Fibroblast of the aortic adventitia (primary cell): ENCODE results near the gene NHERF2. TPM values are rescaled to one million over a fixed set of nuclear protein-coding genes. Genes with fewer than 3 reads are reported as not detected.
A peak's percentile ranks its signal among the peaks of the same experiment; 100 is the strongest.
"Not testable (repeated sequence)": the region's sequence is repeated elsewhere in the genome, so short reads cannot be mapped to it uniquely, and the experiment has no call there.

ENCODE experiments used
- DNase-seq: peaks from one replicate; pipeline ENCODE4 v3.0.0-alpha.2; 2010; ENCODE audit warnings: low read depth
- H3K4me3 ChIP-seq: 2 replicates; pipeline ENCODE4 v1.5.1; 2011; ENCODE audit warnings: low read depth, mild to moderate bottlenecking, control low read depth, low read length, moderate library complexity
- total RNA-seq: library from RNA; depleted of rRNA; stranded (reverse); fragments of >200 nt; gene quantifications from 2 replicates; pipeline ENCODE4 v1.2.3, GENCODE V29; 2012; ENCODE audit warnings: low replicate concordance
- TF ChIP-seq, protein P1 (sequence below): IDR thresholded peaks from 2 replicates; pipeline ENCODE4 v1.5.1; 2011; ENCODE audit warnings: mild to moderate bottlenecking, low read length, control low read depth, inconsistent platforms; ENCODE audit not compliant: insufficient read depth

Gene NHERF2
- total RNA-seq, 1 donor, result 26.3 TPM

DNA sequence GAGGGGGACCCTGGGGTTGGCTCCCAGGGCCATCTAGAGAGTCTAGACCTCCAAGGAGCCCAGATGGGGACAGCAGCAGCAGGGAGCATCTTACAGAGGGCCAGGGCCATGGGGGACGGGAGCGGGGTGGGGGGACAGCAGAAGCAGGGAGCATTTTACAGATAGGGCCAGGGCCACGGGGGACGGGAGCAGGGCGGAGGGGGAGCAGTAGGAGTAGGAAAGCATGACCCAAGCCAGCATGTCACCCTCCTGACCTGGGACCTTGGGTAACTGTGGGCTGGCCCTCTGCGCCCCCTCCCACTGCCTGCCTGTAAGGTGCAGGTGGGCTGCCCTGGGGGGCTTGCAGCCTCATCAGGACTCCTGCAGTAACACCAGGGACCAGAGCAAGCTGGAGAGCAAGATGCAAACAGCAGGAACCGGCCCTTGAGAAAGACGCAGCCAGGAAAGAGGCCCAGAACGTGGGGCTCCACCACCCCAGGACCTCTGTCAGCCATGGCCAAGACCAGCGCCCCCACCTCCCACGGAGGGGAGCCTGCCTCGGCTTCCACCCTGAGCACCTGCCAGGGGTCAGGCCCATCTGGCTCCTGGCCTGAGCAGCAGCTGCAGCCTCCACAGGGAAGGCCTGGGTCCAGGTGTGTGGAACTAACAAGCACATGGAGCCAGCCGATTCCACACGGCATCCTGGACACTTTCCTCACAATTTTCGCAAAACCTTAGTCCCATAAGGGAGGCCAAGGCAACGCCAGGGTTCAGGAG lies 19.4 kb upstream of the NHERF2 start:
- TF ChIP-seq, protein P1, sequence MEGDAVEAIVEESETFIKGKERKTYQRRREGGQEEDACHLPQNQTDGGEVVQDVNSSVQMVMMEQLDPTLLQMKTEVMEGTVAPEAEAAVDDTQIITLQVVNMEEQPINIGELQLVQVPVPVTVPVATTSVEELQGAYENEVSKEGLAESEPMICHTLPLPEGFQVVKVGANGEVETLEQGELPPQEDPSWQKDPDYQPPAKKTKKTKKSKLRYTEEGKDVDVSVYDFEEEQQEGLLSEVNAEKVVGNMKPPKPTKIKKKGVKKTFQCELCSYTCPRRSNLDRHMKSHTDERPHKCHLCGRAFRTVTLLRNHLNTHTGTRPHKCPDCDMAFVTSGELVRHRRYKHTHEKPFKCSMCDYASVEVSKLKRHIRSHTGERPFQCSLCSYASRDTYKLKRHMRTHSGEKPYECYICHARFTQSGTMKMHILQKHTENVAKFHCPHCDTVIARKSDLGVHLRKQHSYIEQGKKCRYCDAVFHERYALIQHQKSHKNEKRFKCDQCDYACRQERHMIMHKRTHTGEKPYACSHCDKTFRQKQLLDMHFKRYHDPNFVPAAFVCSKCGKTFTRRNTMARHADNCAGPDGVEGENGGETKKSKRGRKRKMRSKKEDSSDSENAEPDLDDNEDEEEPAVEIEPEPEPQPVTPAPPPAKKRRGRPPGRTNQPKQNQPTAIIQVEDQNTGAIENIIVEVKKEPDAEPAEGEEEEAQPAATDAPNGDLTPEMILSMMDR, result no peak
- no peak for DNase-seq
- H3K4me3 ChIP-seq, result peak overlapping the region; percentile 81

DNA sequence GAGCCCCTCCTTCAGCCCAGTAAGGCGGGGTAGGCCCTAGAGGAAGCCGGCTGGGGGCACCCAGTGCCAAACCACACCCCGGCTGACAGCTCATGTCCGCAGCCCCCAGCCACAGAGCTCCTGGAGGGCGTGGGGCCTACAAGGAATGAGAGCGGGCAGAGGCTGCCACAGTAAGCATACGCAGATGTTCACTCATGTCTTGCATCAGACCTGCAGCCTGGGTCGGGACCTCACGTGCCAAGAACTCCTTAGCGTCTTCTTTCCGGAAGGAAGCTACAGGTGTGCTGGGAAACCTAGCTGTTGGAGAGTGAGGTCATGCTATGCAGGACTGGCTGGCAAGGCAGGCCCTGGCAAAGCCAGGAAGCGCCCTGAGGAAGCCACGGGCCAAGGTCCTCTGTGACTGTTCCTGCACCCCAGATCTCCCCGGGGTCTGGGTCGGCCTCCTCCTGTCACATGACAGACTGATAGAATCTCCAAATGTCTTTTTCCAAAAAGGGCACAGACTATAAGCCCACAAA lies 18.6 kb upstream of the NHERF2 start:
- peak; percentile 80 for DNase-seq
- peak overlapping the region; percentile 81 for H3K4me3 ChIP-seq
- TF ChIP-seq, protein P1, result no peak

DNA sequence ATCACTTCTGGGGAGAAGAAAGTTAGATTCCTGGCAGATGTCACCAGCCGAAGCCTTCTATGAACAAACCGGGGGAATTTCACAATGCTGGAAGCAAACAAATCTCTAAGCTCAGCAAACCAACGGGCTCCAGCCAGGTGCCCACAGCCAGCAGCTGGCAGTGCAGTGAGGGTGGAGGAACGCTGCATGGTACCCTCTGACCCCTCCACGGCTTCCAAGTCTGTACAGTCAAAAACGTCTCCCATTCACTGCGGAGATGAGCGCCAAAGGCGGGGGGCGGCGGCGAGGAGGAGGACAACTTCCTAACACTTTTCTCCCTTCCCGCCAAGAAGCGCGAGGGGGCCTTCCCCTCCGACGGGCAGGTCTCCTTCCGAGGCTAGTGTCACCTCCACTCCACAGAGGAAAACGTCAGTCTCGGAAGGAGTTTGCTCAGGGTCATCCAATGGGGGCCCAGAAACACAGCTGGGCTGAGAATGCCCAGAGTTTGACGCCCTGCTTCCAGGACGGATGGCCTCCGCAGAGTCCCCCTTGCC lies 18.0 kb upstream of the NHERF2 start:
- peak; percentile 61 for DNase-seq
- TF ChIP-seq, protein P1, result no peak
- peak overlapping the region; percentile 81 for H3K4me3 ChIP-seq

DNA sequence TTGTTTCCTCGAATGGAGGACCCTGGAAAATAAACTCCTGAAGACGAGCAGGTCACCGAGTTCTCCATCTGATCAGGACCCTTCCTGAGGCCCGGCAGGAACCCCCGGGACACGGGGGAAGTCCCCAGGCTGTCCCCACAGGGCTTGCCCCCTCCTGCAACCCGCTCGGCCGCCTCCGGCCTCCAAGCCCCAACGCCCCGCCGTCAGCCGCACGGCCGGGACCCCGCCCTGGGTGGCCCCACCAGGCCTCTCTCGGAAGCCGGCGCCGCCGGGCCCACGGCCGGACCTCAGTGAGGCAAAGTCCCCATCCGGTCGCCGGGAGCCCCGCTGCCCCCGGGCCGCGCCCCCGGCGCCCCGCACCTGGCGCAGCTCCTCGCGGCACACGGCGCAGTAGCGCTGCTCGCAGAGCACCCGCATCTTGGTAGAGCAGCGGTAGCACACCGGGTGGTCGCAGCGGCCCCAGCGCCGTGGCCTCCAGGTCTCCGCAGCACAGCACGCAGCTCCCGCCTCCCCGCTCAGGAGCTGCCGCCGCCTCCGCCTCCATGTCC lies 17.5 kb upstream of the NHERF2 start:
- TF ChIP-seq, protein P1, result no peak
- DNase-seq, result no peak

DNA sequence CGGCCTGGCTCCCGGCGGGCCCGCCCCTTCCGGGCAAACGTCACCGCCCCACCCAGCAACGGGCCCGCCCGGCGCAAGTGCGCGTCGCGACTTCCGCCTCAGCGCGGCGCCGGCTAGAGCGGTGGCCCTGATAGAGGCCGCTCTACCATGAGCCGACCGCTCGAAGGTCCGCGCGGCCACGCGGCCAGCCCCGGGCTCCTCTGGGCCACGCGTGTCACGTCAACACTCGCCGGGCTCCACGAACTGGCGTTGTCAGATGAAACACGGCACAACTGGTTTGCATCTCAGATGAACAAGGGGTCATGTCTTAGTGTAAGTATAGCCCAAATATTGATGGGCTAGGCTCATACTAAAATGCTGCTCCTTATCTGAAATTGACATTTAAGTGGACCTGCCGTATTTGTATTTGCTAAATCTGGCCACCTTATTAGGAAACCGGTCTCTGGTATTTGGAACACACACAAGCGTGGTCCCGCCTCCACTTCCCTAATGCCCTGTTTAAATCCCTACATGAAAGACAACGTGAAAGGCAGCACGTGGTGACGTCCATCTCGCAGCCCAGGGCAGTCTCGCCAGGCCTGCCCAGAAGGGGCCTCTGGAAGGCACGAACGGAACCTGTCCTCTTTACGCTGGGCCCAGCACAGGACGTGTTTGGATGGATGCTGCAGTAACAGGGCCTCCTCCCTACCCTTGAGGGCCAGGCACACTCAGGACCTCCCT lies 16.8 kb upstream of the NHERF2 start, which contains the start of gene ZNF598:
ZNF598 (minus strand) TSS at position 31 of the 720 bp plus-strand sequence.
- DNase-seq, result peak; percentile 78
- peak within 1 kb of the TSS; percentile 96 for H3K4me3 ChIP-seq
- TF ChIP-seq, protein P1, result no peak

More for the DNA sequence above, 17.5 kb upstream of the NHERF2 start:
- H3K4me3 ChIP-seq, result peak overlapping the region; percentile 81

DNA sequence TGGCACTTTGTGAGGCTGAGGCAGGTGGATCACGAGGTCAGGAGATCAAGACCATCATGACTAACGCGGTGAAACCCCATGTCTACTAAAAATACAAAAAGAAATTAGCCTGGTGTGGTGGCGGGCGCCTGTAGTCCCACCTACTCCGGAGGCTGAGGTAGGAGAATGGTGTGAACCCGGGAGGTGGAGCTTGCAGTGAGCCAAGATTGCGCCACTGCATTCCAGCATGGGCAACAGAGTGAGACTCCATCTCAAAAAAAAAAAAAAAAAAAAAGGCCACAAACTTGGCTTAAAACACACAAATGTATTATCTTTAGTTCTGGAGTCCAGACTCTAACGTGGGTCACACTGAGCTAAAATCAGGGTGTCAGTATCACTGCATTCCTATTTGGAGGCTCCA lies 15.0 kb upstream of the NHERF2 start:
- H3K4me3 ChIP-seq, DNase-seq: not testable (repeated sequence)

DNA sequence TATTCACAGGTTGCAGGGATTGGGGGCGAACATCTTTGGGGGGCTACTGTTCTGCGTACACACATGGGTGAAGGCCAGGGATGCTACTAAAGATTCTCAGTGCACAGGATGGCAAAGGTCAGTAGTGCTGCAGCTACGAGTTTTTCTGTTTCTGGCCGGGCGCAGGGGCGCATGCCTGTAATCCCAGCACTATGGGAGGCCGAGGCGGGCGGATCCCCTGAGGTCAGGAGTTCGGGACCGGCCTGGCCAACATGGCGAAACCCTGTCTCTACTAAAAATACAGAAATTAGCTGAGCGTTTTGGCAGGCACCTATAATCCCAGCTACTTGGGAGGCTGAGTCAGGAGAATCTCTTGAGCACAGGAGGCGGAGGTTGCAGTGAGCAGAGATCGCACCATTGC lies 13.2 kb upstream of the NHERF2 start:
- TF ChIP-seq, protein P1, result no peak
- H3K4me3 ChIP-seq, result no peak overlapping the region
- DNase-seq, result no peak
